Heart left ventricle (tissue), 16 donors: ENCODE results near the gene UBXN2A. TPM values are rescaled to one million over a fixed set of nuclear protein-coding genes. Genes with fewer than 3 reads are reported as not detected.

Experiments used
- ATAC-seq, 4 donors: fragments of 200-7000 bp; cut with Tn5 transposase; one replicate each; pipeline ENCODE4 v1.9.1; 2020 to 2022; ENCODE audit warnings: moderate library complexity in 4 of 4, mild to moderate bottlenecking in 3 of 4, moderate number of reproducible peaks in 1 of 4
- DNase-seq, 5 donors: peaks; one replicate each; pipeline ENCODE4 v3.0.0-alpha.2; 2020
- H3K27ac ChIP-seq, 12 donors: fragments of 200-600 bp; sonication (generic) in 4 of 12; one replicate each; pipeline versions ENCODE4 v1.5.0 to v1.8.0; 2016 to 2022; ENCODE audit warnings: mild to moderate bottlenecking in 2 of 12
- H3K27me3 ChIP-seq, 9 donors: fragments of 200-600 bp; sonication (generic) in 2 of 9; one replicate each; pipeline versions ENCODE4 v1.5.1 to v1.8.0; 2016 to 2022; ENCODE audit warnings: mild to moderate bottlenecking in 3 of 9
- H3K36me3 ChIP-seq, 9 donors: fragments of 200-600 bp; sonication (generic) in 2 of 9; one replicate each; pipeline versions ENCODE4 v1.5.0 to v1.8.0; 2018 to 2022; ENCODE audit warnings: mild to moderate bottlenecking in 2 of 9
- H3K4me1 ChIP-seq, 12 donors: fragments of 200-600 bp; sonication (generic) in 4 of 12; one replicate each; pipeline versions ENCODE4 v1.5.0 to v1.8.0; 2016 to 2022; ENCODE audit warnings: mild to moderate bottlenecking in 3 of 12
- H3K4me3 ChIP-seq, 12 donors: fragments of 200-600 bp; sonication (generic) in 4 of 12; one replicate each; pipeline versions ENCODE4 v1.5.0 to v1.8.0; 2017 to 2022; ENCODE audit warnings: mild to moderate bottlenecking in 9 of 12, moderate library complexity in 4 of 12
- H3K9me3 ChIP-seq, 12 donors: fragments of 200-600 bp; sonication (generic) in 4 of 12; one replicate each; pipeline versions ENCODE4 v1.5.0 to v1.8.0; 2016 to 2022; ENCODE audit warnings: mild to moderate bottlenecking in 1 of 12
- CTCF ChIP-seq, 12 donors: fragments of 200-600 bp; sonication (generic) in 4 of 12; IDR thresholded peaks; one replicate each; pipeline versions ENCODE4 v1.5.0 to v1.8.0; 2018 to 2022; ENCODE audit warnings: antibody characterized with exemption in 12 of 12, mild to moderate bottlenecking in 5 of 12
- POLR2A ChIP-seq, 2 donors: fragments of 450-650 bp; IDR thresholded peaks; one replicate each; pipeline ENCODE4 v1.6.1; 2017; ENCODE audit warnings: antibody characterized with exemption in 2 of 2, mild to moderate bottlenecking in 2 of 2, moderate library complexity in 2 of 2
- WGBS, 4 donors: extraction: QIAGEN DNeasy Blood & Tissue Kit in 2 of 4; methylation state at CpG; one replicate each; pipeline versions ENCODE4 v1.1.5 to v1.1.7; 2013 to 2018; 5-methylcytosine and 5-hydroxymethylcytosine counted together
- intact Hi-C, 10 donors: fragments of 100-400 bp; cut with DNase I; formaldehyde crosslinking; loops; one replicate each; pipeline versions ENCODE4 v1.11.1 to v1.14.2; 2022
- polyA plus RNA-seq, 2 donors: library from polyadenylated mRNA; stranded (reverse); fragments of 200-250 nt; gene quantifications; one replicate each; pipeline ENCODE4 v1.2.3, GENCODE V29; 2013
- total RNA-seq, 9 donors: library from RNA; depleted of rRNA in 2 of 9; stranded (reverse); fragments of >200 nt in 2 of 9; fragmentation: NEBNext Ultra II Directional in 3 of 9; extraction: Animal tissue kit (Norgen Biotek cat#: 25700) in 3 of 9; gene quantifications; one replicate each; pipeline versions ENCODE4 v1.1.0 to v1.2.4, GENCODE V29; 2016 to 2023
- donor health status: ischemic (EF 13 %, LVEDD 7.1; RV severe dilation, severe dysfunction).
- donor health status: healthy with polysubstance abuse.
- donor health status: DM: no; HTN: yes; CAD: no.
- donor health status: DM: no; HTN: no; CAD: no.
- donor health status: ischemic (EF 25% LVEDD 6.9; RV normal size, moderate dysfunction).
- donor health status: ischemic (EF 25% LVEDD 5.7; RV mildly dilated, moderate dysfunction).
- donor health status: healthy.
- donor health status: DM: yes; HTN: yes; CAD: no.
- donor health status: ischemic (EF 35%, LVEDD 5.7; RV mildly dilated, moderate dysfunction).
- donor health status: nonischemic (EF 11% LVEDD 7.7; RV severe dilation, severe dysfunction).
- donor health status: DM: yes; HTN: yes; CAD: no.
- donor health status: PGD.
- donor health status: ischemic (EF 29% LVEDD 5.4; RV normal size, mild dysfunction).
- donor health status: nonischemic (EF 23%, LVEDD 6.1; RV moderate dilation, normal function).

Gene UBXN2A
- total and polyA plus RNA-seq, 11 donors: 9.6 to 24.0 (median 18.6) TPM

DNA sequence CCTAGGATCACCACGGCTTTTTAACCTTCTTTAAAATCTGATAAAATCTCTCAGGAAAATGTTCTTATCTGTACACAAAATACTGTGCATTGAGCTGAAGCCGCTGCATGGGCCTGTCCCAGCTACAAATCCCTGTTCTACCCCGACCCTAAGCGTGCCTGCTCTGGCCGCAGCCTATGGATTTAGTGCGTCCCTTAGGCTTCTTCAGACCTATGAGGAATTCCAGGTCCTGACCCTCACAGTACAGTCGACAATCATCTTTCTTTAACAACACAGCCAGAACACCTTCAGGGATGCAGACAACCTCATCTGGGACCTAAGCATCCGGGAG, 107.4 kb downstream of the UBXN2A start:
- Histone ChIP-seq H3K4me3 (peak overlapping the region in 10 of 12 donors; percentile 65 to 87 (median 75)), H3K27me3 (no peaks in the 10 kb centered on the region), H3K4me1 (peaks cover 0 to 39% (median 19%) of the 10 kb centered on the region in 12 donors), H3K9me3 (no peaks in the 10 kb centered on the region), H3K27ac (peak overlapping the region in 2 of 12 donors; percentile 71), H3K36me3 (no peaks in the 10 kb centered on the region)
- 40 to 43% (median 40%) methylated on average over 8 of the region's 8 CpGs for WGBS, 4 donors
- no peak for TF ChIP-seq POLR2A (IDR thresholded peaks at IDR 0.05)
- TF ChIP-seq CTCF (IDR thresholded peaks at IDR 0.05): no peak
- DNase-seq: no peak
- intact Hi-C loops: loop anchor here in 5 of 10 donors (1.0 to 10.0 kb wide), 6 partner anchors 29 to 121 kb away; partner anchors contain the start of genes ATAD2B (in 2 of the 5), SF3B6 (in 1 of the 5), TP53I3 (in 1 of the 5) and UBXN2A (in 1 of the 5)
- ATAC-seq: peak in 1 of 4 donors; percentile 6

GRCh38 chr2:24048769-24049484, 108.7 kb downstream of the UBXN2A start:
- ATAC-seq (no peak), DNase-seq (no peak)
- H3K9me3 ChIP-seq: no peaks in the 10 kb centered on the region
- 19 to 31% (median 25%) methylated on average over 23 of the region's 23 CpGs for WGBS, 4 donors
- H3K36me3 ChIP-seq: no peaks in the 10 kb centered on the region
- no peak for TF ChIP-seq CTCF (IDR thresholded peaks at IDR 0.05)
- no peak for TF ChIP-seq POLR2A (IDR thresholded peaks at IDR 0.05)
- H3K4me3 ChIP-seq: peak overlapping the region; percentile 52 to 89 (median 67)
- peak overlapping the region in 1 of 12 donors; percentile 62 for H3K27ac ChIP-seq
- no peaks in the 10 kb centered on the region for H3K27me3 ChIP-seq
- peaks cover 0 to 39% (median 19%) of the 10 kb centered on the region in 12 donors for H3K4me1 ChIP-seq
- intact Hi-C loops: loop anchor here in 3 of 10 donors (5.0 to 10.0 kb wide), 3 partner anchors 33 to 114 kb away; partner anchors contain the start of genes TP53I3 (in 1 of the 3) and UBXN2A (in 1 of the 3)

GRCh38 chr2:24049485-24050021, 109.3 kb downstream of the UBXN2A start, which contains the start of gene FKBP1B:
Gene FKBP1B, plus strand, starts transcription at chr2:24049741. Its CDS starts 109 bp downstream, at chr2:24049850.
- peaks cover 0 to 39% (median 19%) of the 10 kb centered on the region in 12 donors for H3K4me1 ChIP-seq
- peak; percentile 42 to 81 (median 63) for DNase-seq
- TF ChIP-seq CTCF (IDR thresholded peaks at IDR 0.05) (no peak), POLR2A (IDR thresholded peaks at IDR 0.05) (peak in 1 of 2 donors; percentile 64)
- no peaks in the 10 kb centered on the region for H3K9me3 ChIP-seq
- H3K36me3 ChIP-seq: no peaks in the 10 kb centered on the region
- 0 to 9% (median 1%) methylated on average over 4 to 52 of the region's 52 CpGs for WGBS, 4 donors
- H3K27ac ChIP-seq: peak within 1 kb of the TSS in 11 of 12 donors; percentile 3 to 66 (median 46)
- intact Hi-C loops: loop anchor here in 3 of 10 donors (5.0 to 10.0 kb wide), 3 partner anchors 33 to 115 kb away; partner anchors contain the start of genes TP53I3 (in 1 of the 3) and UBXN2A (in 1 of the 3)
- no peaks in the 10 kb centered on the region for H3K27me3 ChIP-seq
- peak within 1 kb of the TSS; percentile 52 to 89 (median 67) for H3K4me3 ChIP-seq
- peak in 3 of 4 donors; percentile 14 to 59 (median 37) for ATAC-seq
